GM12892 (cell line): Measurements from ENCODE around the gene CTNND2.

ENCODE experiments used
- POLR2A ChIP-seq: IDR thresholded peaks from 2 replicates; pipeline ENCODE4 v1.6.1; 2011; ENCODE audit warnings: low read depth, low read length, control low read depth
- TAF1 ChIP-seq: IDR thresholded peaks from 2 replicates; pipeline ENCODE4 v1.6.1; 2011; ENCODE audit warnings: low read depth, mild to moderate bottlenecking, control low read depth, low read length, borderline replicate concordance

DNA sequence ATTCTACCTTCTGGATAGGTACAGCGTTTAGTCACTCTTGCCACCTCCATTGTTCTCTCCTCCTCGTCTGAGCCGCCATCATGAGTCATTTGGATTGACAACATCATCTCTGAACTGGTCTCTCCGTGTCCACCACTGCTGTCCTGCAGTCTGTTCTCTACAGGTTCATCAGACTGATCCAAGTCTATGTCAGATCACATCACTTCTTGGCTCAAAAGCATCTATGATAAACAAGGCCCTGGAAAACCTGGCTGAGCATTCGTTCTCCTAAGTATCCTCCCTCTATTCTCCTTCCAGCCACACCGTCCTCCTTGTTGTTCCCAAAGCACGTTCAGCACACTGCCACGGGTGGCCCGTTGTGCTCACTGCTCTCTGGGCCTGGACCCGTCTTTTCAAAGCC lies 50.5 kb downstream of the CTNND2 start:
- TF ChIP-seq POLR2A (no peak), TAF1 (no peak)
